DMS114 treated with DMSO at 0.1 percent for 48 hours (cell line): ENCODE data around the gene NUP37.
"Not testable (repeated sequence)": the region's sequence is repeated elsewhere in the genome, so short reads cannot be mapped to it uniquely, and the experiment has no call there.

ENCODE experiments used
- DNase-seq: peaks from one replicate; lab custom pipeline; 2025; ENCODE audit not compliant: unreplicated experiment; lab: John Stamatoyannopoulos, UW

Gene NUP37, protein sequence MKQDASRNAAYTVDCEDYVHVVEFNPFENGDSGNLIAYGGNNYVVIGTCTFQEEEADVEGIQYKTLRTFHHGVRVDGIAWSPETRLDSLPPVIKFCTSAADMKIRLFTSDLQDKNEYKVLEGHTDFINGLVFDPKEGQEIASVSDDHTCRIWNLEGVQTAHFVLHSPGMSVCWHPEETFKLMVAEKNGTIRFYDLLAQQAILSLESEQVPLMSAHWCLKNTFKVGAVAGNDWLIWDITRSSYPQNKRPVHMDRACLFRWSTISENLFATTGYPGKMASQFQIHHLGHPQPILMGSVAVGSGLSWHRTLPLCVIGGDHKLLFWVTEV

GRCh38 chr12:102119674-102120563, at the start of gene NUP37, which contains the start of gene PARPBP:
Gene NUP37 (minus strand): TSS chr12:102120114. CDS start chr12:102118518, 1,596 bp downstream.
Gene PARPBP (plus strand): TSS chr12:102120183. CDS start chr12:102123889, 3,706 bp downstream.
- DNase-seq, result peak; percentile 87

DNA sequence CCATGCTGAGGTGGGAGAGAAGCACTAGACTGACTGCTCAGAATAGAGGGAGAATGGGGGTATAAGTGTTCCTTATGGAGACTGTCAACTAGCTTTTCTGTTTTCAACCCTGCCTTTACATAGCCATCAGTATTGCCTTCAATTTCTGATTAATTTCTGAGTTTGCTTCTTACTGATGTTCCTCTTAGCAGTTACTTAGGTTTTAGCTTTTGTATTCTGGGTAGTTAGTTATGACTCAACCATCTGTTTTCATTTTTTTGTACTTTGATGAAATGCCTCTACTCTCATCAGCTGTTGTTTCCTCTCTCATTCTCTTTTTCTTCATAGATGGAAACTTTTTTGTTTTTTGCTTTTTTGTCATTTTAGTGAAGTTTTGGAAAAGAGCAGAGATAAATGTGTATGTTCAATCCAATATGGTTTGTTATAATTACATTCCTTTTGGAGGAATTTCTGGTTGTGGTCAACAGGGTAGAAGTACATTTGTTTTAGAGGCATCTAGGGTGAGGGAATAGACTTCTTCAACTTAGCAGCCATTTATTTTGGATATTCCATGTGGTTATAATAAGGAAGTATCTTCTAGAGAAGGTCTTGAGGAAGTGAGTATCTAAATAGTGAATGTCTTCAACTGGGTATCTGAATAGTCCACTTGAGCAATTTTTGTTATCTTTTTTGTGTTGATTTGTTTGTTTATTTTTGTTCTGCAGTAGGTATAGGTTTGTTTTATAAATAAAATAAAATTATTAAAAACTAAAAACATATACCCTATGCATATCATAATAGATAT, 48.1 kb upstream of the NUP37 start:
- no peak for DNase-seq

GRCh38 chr12:102163383-102163782, 43.5 kb upstream of the NUP37 start:
- no peak for DNase-seq

GRCh38 chr12:102155206-102155605, 35.3 kb upstream of the NUP37 start:
- DNase-seq, result not testable (repeated sequence)

GRCh38 chr12:102147062-102147587, 27.2 kb upstream of the NUP37 start:
- not testable (repeated sequence) for DNase-seq

DNA sequence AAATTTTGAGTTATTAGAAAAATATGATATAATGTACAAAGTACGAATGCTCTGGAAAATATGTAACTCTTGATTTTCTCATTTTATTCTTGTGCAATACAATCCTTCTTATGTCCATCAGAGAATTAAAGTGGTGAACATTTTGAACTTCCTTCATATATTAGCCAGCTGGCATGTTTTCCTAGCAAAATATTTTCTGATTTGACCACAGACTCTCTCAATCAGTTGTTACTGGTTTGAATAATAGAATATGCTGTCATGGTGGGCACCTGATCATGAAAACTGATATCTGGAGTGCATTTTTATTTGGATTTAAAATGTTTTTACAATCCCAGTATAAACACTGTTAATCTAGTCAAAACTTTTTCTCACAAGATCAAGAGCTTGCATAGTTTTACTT, 24.3 kb upstream of the NUP37 start:
- DNase-seq, result no peak

DNA sequence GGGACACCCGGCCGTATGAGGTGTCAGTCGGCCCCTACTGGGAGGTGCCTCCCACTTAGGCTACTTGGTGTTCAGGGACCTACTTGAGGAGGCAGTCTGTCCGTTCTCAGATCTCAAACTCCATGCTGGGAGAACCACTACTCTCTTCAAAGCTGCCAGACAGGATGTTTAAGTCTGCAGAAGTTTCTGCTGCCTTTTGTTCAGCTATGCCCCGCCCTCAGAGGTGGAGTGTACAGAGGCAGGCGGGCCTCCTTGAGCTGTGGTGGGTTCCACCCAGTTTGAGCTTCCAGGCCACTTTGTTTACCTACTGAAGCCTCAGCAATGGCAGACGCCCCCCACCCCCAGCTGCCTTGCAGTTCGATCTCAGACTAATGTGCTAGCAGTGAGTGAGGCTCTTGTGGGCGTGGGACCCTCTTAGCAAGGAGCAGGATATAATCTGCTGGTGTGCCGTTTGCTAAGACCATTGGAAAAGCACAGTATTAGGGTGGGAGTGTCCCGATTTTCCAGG, 23.0 kb upstream of the NUP37 start:
- DNase-seq, result not testable (repeated sequence)

GRCh38 chr12:102137619-102138018, 17.7 kb upstream of the NUP37 start:
- not testable (repeated sequence) for DNase-seq

GRCh38 chr12:102131442-102131841, 11.5 kb upstream of the NUP37 start:
- DNase-seq, result not testable (repeated sequence)

DNA sequence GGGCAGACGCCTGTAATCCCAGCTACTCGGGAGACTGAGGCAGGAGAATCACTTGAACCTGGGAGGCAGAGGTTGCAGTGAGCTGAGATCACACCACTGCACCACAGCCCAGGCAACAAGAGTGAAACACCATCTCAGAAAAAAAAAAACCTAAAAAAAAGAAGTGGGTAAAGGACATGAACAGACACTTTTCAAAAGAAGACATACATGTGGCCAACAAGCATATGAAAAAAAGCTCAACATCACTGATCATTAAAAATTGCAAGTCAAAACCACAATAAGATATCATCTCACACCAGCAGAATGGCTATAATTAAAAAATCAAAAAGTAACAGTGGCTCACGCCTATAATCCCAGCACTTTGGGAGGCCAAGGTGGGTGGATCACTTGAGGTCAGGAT, 10.8 kb upstream of the NUP37 start:
- DNase-seq, result not testable (repeated sequence)

DNA sequence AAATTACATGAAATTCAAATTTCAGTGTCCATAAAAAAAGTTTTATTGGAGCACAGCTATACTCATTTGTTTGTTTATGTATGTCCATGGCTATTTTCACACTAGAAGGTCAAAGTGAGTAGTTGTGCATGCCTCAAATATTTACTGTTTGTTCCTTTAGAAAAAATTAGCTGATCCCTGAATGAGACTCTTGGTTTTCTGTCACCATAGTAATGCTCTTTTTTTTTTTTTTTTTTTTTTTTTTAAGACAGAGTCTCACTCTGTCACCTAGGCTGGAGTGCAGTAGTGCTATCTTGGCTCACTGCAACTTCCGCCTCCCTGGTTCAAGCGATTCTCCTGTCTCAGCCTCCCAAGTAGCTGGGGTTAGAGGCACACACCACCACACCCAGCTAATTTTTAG, 1.4 kb upstream of the NUP37 start:
- not testable (repeated sequence) for DNase-seq

DNA sequence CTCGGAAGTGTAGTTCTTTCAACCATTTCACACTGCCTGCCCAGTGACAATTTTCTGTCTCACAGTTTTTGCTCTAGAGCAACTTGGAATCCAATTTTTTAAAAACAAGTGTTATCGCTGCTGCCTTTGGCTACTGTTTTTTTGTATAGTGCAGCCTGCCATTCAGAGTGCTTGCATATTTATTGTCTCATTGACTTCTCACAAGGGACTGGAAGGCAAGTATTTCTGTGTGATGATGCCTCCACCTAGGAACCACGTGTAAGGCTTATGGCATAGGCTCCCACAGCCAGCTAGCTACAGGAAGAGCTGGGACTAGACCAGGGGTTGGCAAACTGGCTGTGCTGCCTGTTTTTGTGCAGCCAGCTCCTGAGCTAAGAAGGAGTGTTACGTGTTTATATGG, 972 bp upstream of the NUP37 start:
- no peak for DNase-seq

DNA sequence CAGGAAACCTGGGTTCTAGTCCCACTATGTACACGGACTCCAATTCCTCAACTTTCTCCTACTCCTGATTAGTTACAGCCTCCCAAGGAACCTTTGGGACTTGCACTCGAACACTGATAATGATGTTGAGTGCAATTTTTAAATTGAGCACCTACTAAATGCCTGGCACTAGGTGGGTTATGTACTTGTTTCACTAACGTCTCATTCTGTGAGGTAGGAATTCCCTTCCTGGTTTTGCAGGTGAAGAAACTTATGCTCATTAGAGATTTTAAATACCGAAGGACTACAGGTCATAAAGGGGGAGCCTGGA, 605 bp upstream of the NUP37 start:
- no peak for DNase-seq

GRCh38 chr12:102118874-102119273, 1.0 kb downstream of the NUP37 start:
- DNase-seq, result no peak

GRCh38 chr12:102116392-102116791, 3.5 kb downstream of the NUP37 start:
- no peak for DNase-seq

- DNase-seq, result no peak
Observed at GRCh38 chr12:102114212-102114611, 5.7 kb downstream of the NUP37 start.

DNA sequence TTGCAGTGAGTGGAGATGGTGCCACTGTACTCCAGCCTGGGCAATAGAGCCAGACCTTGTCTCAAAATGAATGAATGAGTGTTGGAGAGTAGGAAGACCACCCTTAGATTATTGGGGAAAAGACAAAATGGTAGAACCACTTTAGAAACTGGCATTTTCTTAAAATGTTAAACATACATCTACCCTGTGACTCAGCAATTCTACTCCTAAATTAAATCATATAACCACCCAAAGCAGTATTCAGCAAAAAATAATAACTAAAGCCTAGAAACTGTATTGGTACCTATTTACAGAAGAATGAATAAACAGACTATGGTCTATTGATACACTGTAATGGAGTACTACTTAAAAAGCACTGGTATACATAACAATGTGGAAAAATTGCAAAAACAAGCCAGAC, 9.1 kb downstream of the NUP37 start:
- DNase-seq, result no peak

- no peak for DNase-seq
Observed at GRCh38 chr12:102107970-102108369, 11.9 kb downstream of the NUP37 start.

GRCh38 chr12:102106905-102107304, 13.0 kb downstream of the NUP37 start:
- no peak for DNase-seq

- DNase-seq, result no peak
Observed at GRCh38 chr12:102096855-102097254, 23.1 kb downstream of the NUP37 start.
